ENCODE measurements around the gene ACOD1.

Gene ACOD1

GRCh38 chr13:76991796-76992547 is 43.7 kb downstream of the ACOD1 start, which contains the start of gene CLN5:
TSS of gene CLN5 (plus strand) at chr13:76992081. CDS start at chr13:76992099, 18 bp downstream.
- DNase-seq (ENCODE audit: low read depth in 3 of 3): peak; percentile 80 to 91 (median 89)

GRCh38 chr13:76992548-76993001 is 44.3 kb downstream of the ACOD1 start:
- no peak for DNase-seq (ENCODE audit: low read depth in 3 of 3)

- no peak for DNase-seq (ENCODE audit: low read depth in 3 of 3)
These were observed 44.7 kb downstream of the ACOD1 start for GRCh38 chr13:76993021-76993420.

GRCh38 chr13:76993473-76993872 is 45.2 kb downstream of the ACOD1 start:
- no peak for DNase-seq (ENCODE audit: low read depth in 3 of 3)

GRCh38 chr13:76994281-76994680 is 46.0 kb downstream of the ACOD1 start:
- no peak for DNase-seq (ENCODE audit: low read depth in 3 of 3)

- DNase-seq (ENCODE audit: low read depth in 3 of 3): no peak
These were observed 52.2 kb downstream of the ACOD1 start for GRCh38 chr13:77000475-77000874.

GRCh38 chr13:77001540-77001939 is 53.2 kb downstream of the ACOD1 start:
- no peak for DNase-seq (ENCODE audit: low read depth in 3 of 3)

- DNase-seq (ENCODE audit: low read depth in 3 of 3): no peak
These were observed 53.8 kb downstream of the ACOD1 start for GRCh38 chr13:77001963-77002587.

GRCh38 chr13:77002590-77003190 is 54.4 kb downstream of the ACOD1 start:
- no peak for DNase-seq (ENCODE audit: low read depth in 3 of 3)
